Upper lobe of right lung (tissue), 1 donor: Measurements from ENCODE around the gene CPN2. TPM values are rescaled to one million over a fixed set of nuclear protein-coding genes. Genes with fewer than 3 reads are reported as not detected.
A peak's percentile ranks its signal among the peaks of the same experiment; 100 is the strongest.

Source experiments
- ATAC-seq: fragments of 200-7000 bp; cut with Tn5 transposase; one replicate; pipeline ENCODE4 v1.9.1; 2020; ENCODE audit warnings: mild to moderate bottlenecking, moderate library complexity
- DNase-seq: peaks from one replicate; pipeline ENCODE4 v3.0.0-alpha.2; 2020
- H3K27ac ChIP-seq: fragments of 200-600 bp; one replicate; pipeline ENCODE4 v1.8.0; 2022
- H3K27me3 ChIP-seq: fragments of 200-600 bp; one replicate; pipeline ENCODE4 v1.8.0; 2022; ENCODE audit warnings: mild to moderate bottlenecking
- H3K36me3 ChIP-seq: fragments of 200-600 bp; one replicate; pipeline ENCODE4 v1.8.0; 2022
- H3K4me1 ChIP-seq: fragments of 200-600 bp; one replicate; pipeline ENCODE4 v1.8.0; 2022
- H3K4me3 ChIP-seq: fragments of 200-600 bp; one replicate; pipeline ENCODE4 v1.8.0; 2022; ENCODE audit warnings: mild to moderate bottlenecking
- H3K9me3 ChIP-seq: fragments of 200-600 bp; one replicate; pipeline ENCODE4 v1.8.0; 2022
- intact Hi-C: fragments of 100-400 bp; cut with DNase I; formaldehyde crosslinking; loops from one replicate; pipeline ENCODE4 v1.11.0; 2022
- total RNA-seq: library from RNA; stranded (reverse); fragmentation: NEBNext Ultra II Directional; extraction: Animal tissue kit (Norgen Biotek cat#: 25700); gene quantifications from one replicate; pipeline ENCODE4 v1.2.1, GENCODE V29; 2021
- TF ChIP-seq, protein P1 (sequence below): fragments of 200-600 bp; IDR thresholded peaks from one replicate; pipeline ENCODE4 v1.8.0; 2022; ENCODE audit warnings: antibody characterized with exemption
- donor health status: DM: no; HTN: yes; CAD: no; lungs with severe emphysema.

Gene CPN2
- total RNA-seq, 1 donor from 2014 or later: not detected

DNA sequence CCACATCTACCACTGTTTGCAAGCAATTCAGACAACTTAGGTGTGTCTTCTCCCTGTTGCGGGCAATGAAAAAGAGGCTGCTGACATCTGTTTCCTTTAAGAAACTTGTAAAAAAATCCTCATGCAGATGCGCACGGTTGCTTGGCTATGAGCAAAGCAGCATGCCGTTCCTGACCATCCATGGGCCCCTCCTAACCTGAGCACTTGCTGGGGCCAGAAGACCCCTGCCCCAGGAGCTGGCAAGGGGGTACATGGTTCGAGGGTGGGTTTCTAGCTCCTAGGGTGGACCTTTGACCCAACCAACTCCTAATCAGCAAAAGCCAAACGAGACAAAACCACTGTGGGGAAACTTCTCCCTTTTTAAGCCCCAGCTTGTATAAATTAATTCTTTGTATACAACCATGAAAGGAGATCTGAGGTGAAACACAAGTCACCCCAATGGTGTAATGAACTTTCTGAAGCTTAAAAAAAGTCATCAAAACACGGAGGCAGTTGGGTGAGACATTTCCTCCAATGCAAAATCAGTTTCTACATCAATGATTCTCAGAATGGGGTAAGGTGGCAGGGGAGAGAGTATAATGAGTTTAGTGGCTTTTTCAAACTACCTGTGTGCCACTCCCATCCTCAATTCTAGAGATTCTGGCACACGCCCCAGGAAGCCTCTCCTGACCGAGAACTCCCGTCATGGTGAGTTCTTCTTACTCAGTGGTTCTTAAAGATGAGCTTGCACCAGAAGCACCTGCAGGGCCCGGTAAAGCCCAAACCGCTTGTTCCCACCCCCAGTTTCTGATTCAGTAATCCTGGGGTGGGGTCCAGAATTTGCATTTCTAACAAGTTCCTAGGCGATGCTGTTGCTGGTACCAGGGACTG, 44.1 kb downstream of the CPN2 start:
- Histone ChIP-seq H3K27ac (no peak overlapping the region), H3K27me3 (no peaks in the 10 kb centered on the region), H3K9me3 (no peaks in the 10 kb centered on the region), H3K4me1 (peaks cover 13% of the 10 kb centered on the region), H3K4me3 (no peak overlapping the region), H3K36me3 (no peaks in the 10 kb centered on the region)
- DNase-seq: peak; percentile 33
- no peak for ATAC-seq
- TF ChIP-seq, protein P1, sequence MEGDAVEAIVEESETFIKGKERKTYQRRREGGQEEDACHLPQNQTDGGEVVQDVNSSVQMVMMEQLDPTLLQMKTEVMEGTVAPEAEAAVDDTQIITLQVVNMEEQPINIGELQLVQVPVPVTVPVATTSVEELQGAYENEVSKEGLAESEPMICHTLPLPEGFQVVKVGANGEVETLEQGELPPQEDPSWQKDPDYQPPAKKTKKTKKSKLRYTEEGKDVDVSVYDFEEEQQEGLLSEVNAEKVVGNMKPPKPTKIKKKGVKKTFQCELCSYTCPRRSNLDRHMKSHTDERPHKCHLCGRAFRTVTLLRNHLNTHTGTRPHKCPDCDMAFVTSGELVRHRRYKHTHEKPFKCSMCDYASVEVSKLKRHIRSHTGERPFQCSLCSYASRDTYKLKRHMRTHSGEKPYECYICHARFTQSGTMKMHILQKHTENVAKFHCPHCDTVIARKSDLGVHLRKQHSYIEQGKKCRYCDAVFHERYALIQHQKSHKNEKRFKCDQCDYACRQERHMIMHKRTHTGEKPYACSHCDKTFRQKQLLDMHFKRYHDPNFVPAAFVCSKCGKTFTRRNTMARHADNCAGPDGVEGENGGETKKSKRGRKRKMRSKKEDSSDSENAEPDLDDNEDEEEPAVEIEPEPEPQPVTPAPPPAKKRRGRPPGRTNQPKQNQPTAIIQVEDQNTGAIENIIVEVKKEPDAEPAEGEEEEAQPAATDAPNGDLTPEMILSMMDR: no peak
- intact Hi-C loops: no loop called here

DNA sequence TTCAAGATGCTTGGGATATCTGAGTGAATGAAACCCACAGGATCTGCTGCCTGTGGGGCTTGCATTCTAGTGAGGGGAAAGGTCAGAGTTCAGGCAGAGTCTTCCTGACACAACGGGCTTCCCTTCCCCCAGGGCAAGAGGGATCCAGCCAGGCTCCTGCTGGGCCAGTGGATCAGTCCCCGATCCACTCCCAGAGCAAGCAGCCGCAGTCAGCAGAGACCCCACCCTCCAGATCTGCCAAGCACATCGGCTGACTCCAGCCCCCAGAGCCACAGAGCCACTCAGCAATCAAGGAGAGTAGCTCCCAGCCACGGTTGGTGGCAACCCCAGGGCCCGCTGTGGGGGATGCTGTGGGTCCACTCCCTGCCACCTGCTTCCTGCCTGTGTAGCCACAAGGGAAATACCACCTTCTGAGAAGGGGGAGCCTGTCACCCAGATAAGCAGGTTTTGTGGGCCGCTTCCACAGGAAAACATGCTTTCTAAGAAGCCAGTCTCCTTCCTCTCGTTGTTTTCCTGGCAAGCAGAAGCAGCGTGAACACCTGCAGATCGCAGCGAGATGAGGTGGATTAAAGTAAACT, 44.9 kb downstream of the CPN2 start:
- no peaks in the 10 kb centered on the region for H3K27me3 ChIP-seq
- ATAC-seq (peak; percentile 27), DNase-seq (peak; percentile 53)
- H3K27ac ChIP-seq: no peak overlapping the region
- H3K36me3 ChIP-seq: no peaks in the 10 kb centered on the region
- TF ChIP-seq, protein P1: no peak
- H3K4me3 ChIP-seq: no peak overlapping the region
- peaks cover 13% of the 10 kb centered on the region for H3K4me1 ChIP-seq
- no peaks in the 10 kb centered on the region for H3K9me3 ChIP-seq
- intact Hi-C loops: no loop called here

DNA sequence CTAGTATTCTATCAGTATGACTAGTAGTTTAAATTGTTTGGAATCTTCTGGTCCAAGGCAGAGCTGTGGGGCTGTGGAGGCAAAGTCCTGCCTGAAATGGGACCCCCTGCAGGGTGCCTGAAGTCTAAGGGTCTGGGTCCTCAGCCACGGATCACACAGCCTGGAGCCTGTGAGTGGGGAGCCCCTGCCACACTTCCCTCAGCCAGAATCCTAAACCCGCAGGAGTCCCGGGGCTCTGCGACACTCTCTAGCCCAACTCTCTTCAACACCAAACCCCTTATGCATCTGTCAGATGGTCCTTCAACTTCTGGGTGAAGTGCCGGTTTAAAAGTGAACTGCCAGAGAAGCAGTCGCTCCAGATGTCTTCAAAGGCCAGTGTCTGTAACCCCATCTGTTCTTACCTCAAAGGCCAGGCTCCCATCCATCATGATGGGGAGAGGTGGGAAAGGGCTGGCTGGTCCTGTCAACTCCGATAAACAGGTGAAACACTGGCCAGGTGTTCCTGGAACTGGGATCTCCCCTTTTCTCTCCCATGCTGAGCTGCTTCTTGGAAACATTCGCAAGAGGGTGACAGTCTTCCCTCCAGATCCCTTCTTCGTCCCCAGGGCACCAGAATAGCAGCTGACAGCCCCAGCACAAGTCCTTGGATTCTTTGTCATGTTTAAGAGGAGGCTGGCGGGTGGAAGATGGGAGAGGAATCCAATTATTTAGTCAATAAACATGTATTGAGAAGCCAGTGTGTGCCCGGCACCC, 45.6 kb downstream of the CPN2 start:
- no peaks in the 10 kb centered on the region for H3K36me3 ChIP-seq
- no peaks in the 10 kb centered on the region for H3K9me3 ChIP-seq
- no peaks in the 10 kb centered on the region for H3K27me3 ChIP-seq
- TF ChIP-seq, protein P1: no peak
- H3K4me3 ChIP-seq: no peak overlapping the region
- peak; percentile 40 for DNase-seq
- intact Hi-C loops: no loop called here
- ATAC-seq: no peak
- peaks cover 16% of the 10 kb centered on the region for H3K4me1 ChIP-seq
- H3K27ac ChIP-seq: no peak overlapping the region

DNA sequence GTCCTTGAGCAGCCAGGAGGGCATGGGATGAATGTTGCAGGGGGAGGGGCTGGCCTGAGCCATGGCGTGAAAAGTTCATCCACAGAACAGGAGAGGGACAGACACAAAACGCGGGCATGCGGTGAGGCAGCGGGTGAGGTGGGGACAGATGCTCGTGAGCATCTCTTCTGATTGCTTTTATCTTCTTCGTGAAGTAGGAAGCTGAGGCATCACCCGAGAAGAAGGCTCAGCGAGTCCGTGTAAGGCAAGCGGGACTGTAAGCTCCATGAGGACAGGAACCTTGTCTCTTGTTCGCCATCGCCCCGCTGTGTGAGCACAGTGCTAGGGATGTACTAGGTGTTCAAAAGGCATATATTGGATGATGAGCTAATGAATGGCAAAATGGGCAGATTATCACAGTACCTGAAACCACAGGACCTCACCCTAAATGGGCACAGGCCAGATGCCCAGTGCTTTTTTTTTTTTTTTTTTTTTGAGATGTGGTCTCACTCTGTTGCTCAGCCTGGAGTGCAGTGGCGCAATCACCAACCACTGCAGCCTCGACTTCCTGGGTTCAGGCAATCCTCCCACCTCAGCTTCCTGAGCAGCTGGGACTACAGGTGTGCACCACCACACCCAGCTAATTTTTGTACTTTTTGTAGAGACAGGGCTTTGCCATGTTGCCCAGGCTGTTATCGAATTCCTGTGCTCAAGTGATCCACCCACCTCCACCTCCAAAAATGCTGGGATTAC, 46.8 kb downstream of the CPN2 start:
- intact Hi-C loops: no loop called here
- TF ChIP-seq, protein P1: no peak
- no peak overlapping the region for H3K27ac ChIP-seq
- ATAC-seq (no peak), DNase-seq (peak; percentile 46)
- no peaks in the 10 kb centered on the region for H3K9me3 ChIP-seq
- H3K36me3 ChIP-seq: no peaks in the 10 kb centered on the region
- H3K4me1 ChIP-seq: peaks cover 21% of the 10 kb centered on the region
- no peak overlapping the region for H3K4me3 ChIP-seq
- H3K27me3 ChIP-seq: no peaks in the 10 kb centered on the region

DNA sequence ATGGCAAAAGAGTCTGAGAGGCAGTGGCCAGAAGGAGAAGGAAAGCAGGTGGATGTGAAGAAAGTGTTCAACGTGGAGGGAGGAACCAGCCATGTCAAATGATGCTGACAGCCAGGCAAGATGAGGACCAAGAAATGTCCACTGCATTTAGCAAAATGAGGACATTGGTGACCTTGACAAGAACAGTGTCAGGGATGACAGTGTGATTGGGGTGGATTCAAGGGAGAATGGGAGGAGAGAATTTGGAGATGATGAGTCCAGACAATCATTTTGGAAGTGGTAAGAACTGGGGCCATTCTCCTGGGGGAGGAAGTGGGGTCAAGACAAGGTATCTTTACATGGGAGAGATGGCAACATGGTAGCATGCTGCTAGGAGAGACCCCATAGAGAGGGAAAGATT, 47.4 kb downstream of the CPN2 start:
- Histone ChIP-seq H3K4me1 (peaks cover 21% of the 10 kb centered on the region), H3K27me3 (no peaks in the 10 kb centered on the region), H3K9me3 (no peaks in the 10 kb centered on the region), H3K36me3 (no peaks in the 10 kb centered on the region), H3K4me3 (no peak overlapping the region), H3K27ac (no peak overlapping the region)
- no peak for DNase-seq
- TF ChIP-seq, protein P1: no peak
- intact Hi-C loops: no loop called here
- ATAC-seq: no peak
